ENCODE measurements around the gene MTA3.

DNA sequence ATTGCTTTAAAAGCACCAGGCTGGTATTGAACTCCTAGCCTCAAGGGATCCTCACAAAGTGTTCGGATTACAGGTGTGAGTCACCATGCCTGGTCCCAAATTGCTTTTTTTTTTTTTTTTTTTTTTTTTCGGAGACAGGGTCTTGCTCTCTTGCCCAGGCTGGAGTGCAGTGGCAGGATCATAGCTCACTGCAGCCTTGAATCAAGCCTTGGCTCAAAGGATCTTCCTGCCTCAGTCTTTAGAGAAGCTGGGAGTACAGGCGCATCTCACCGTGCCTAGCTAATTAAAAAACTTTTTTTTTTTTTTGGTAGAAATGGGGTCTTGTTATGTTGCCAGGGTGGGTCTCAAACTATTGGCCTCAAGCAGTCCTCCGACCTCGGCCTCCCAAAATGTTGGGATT lies 12.8 kb downstream of the MTA3 start:
- TF ChIP-seq POLR2AphosphoS5 (IDR thresholded peaks at IDR 0.05; ENCODE audit: borderline replicate concordance, low read depth, low read length) (no peak), EZH2 (IDR thresholded peaks at IDR 0.05) (no peak), FOXP2 (optimal IDR thresholded peaks at IDR 0.05; ENCODE audit: control extremely low read depth, extremely low read length, insufficient read depth) (no peak)
